GM10248 (cell line): Measurements from ENCODE around the gene CCDC137.
A peak's percentile ranks its signal among the peaks of the same experiment; 100 is the strongest.
"Not testable (repeated sequence)": the region's sequence is repeated elsewhere in the genome, so short reads cannot be mapped to it uniquely, and the experiment has no call there.

Source experiments
- CTCF ChIA-PET: fragments of 300-600 bp; sonication (Branson Sonifier 250); formaldehyde crosslinking; extraction: SDS; loops from one replicate; lab custom pipeline; 2021; ENCODE audit warnings: antibody characterized with exemption; lab: Yijun Ruan, JAX
- POLR2A ChIA-PET: fragments of 350-650 bp; sonication (Branson Sonifier 250); formaldehyde crosslinking; extraction: SDS; loops from one replicate; lab custom pipeline; 2020; ENCODE audit warnings: antibody characterized with exemption; lab: Yijun Ruan, JAX
- DNase-seq: peaks from one replicate; pipeline ENCODE4 v3.0.0; 2012; ENCODE audit errors: extremely low spot score
- CTCF ChIP-seq: IDR thresholded peaks from 2 replicates; pipeline ENCODE4 v1.5.1; 2012; ENCODE audit warnings: mild to moderate bottlenecking, low read depth; ENCODE audit errors: extremely low read depth, missing control alignments, control extremely low read depth

The CCDC137 gene

DNA sequence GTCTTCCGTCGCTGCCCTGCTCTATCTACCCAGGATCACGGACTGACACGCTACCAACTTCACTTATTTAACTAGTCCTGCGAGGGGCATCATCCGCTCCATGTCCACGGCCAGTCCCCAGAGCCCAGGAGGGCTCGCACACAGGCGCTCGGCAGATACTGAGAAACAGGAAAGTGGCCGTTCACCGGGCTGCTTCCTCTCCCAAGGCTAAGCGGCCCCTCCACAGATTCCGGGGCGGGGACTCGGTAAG is 520 bp upstream of the CCDC137 start:
- no peak for DNase-seq
- TF ChIP-seq CTCF, result no peak
- POLR2A ChIA-PET, result interaction anchor here (0.5 kb wide), 1 partner anchor 533 kb away, joined by 3 read pairs; no protein-coding TSS in a partner anchor
- CTCF ChIA-PET, result interaction anchor here (1.5 to 3.9 kb wide), 3 partner anchors 9 to 37 kb away, joined by 3 to 16 read pairs (median 4); partner anchors contain the start of genes MRPL12 and PDE6G

DNA sequence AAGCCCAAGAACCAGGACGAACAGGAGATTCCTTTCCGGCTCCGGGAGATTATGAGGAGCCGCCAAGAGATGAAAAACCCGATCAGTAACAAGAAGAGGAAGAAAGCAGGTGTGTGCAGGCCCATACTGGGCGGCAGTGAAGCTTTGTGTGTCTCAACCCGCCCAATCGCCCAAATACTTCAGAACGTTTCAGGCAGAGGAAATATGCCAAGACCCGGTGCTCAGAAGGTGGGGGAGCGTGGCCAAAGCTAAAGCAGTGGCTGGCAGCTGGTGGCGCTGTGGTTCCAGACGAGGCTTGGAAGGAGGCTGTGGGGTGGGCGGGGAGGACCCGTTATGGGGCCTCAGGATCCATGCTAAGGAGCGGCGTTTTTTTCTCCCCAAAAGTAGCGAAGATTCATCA is 1.2 kb downstream of the CCDC137 start:
- no peak for DNase-seq
- ChIA-PET CTCF (interaction anchor here (3.9 kb wide), 1 partner anchor 8 kb away, joined by 16 read pairs; no protein-coding TSS in a partner anchor), POLR2A (no interaction called here)
- no peak for TF ChIP-seq CTCF

GRCh38 chr17:81672504-81672903 is 6.0 kb downstream of the CCDC137 start:
- TF ChIP-seq CTCF, result no peak
- POLR2A ChIA-PET, result interaction anchor here (1.3 kb wide), 1 partner anchor 29 kb away, joined by 3 read pairs; no protein-coding TSS in a partner anchor
- CTCF ChIA-PET, result interaction anchor here (1.2 kb wide), 1 partner anchor 287 kb away, joined by 3 read pairs; no protein-coding TSS in a partner anchor
- DNase-seq, result no peak

GRCh38 chr17:81672954-81673353 is 6.4 kb downstream of the CCDC137 start:
- no peak for TF ChIP-seq CTCF
- ChIA-PET CTCF (interaction anchor here (1.2 kb wide), 1 partner anchor 287 kb away, joined by 3 read pairs; no protein-coding TSS in a partner anchor), POLR2A (interaction anchor here (1.3 kb wide), 1 partner anchor 29 kb away, joined by 3 read pairs; no protein-coding TSS in a partner anchor)
- no peak for DNase-seq

GRCh38 chr17:81673561-81674258 is 7.2 kb downstream of the CCDC137 start:
- CTCF ChIA-PET, result interaction anchor here (1.3 kb wide), 1 partner anchor 28 kb away, joined by 3 read pairs; no protein-coding TSS in a partner anchor
- DNase-seq, result no peak
- no peak for TF ChIP-seq CTCF
- POLR2A ChIA-PET, result interaction anchor here (1.3 kb wide), 1 partner anchor 28 kb away, joined by 3 read pairs; no protein-coding TSS in a partner anchor

GRCh38 chr17:81675515-81676221 is 9.1 kb downstream of the CCDC137 start:
- DNase-seq, POLR2A ChIA-PET: not testable (repeated sequence)
- CTCF ChIA-PET, result interaction anchor here (0.7 to 3.1 kb wide), 8 partner anchors 8 to 211 kb away, joined by 3 to 16 read pairs (median 3); partner anchors contain the start of genes ARL16, CCDC137, HGS and OXLD1
- TF ChIP-seq CTCF, result peak; percentile 58
